Stimulated activated CD8-positive, alpha-beta memory T cell treated with anti-CD3 and anti-CD28 coated beads, Interleukin-12 subunit alpha, Interleukin-12 subunit beta, amount 100 ng/mL, for 1 hour (primary cell): ENCODE data around the gene ZNF574.

Source experiments
- DNase-seq: peaks from one replicate; pipeline ENCODE4 v3.0.0-alpha.2; 2020; ENCODE audit warnings: low read depth

The ZNF574 gene

DNA sequence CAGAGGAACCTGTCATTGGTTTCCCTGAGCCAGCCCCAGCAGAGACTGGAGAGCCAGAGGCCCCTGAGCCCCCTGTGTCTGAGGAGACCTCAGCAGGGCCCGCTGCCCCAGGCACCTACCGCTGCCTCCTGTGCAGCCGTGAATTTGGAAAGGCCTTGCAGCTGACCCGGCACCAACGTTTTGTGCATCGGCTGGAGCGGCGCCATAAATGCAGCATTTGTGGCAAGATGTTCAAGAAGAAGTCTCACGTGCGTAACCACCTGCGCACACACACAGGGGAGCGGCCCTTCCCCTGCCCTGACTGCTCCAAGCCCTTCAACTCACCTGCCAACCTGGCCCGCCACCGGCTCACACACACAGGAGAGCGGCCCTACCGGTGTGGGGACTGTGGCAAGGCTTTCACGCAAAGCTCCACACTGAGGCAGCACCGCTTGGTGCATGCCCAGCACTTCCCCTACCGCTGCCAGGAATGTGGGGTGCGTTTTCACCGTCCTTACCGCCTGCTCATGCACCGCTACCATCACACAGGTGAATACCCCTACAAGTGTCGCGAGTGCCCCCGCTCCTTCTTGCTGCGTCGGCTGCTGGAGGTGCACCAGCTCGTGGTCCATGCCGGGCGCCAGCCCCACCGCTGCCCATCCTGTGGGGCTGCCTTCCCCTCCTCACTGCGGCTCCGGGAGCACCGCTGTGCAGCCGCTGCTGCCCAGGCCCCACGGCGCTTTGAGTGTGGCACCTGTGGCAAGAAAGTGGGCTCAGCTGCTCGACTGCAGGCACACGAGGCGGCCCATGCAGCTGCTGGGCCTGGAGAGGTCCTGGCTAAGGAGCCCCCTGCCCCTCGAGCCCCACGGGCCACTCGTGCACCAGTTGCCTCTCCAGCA is 4.2 kb downstream of the ZNF574 start:
- DNase-seq, result no peak

DNA sequence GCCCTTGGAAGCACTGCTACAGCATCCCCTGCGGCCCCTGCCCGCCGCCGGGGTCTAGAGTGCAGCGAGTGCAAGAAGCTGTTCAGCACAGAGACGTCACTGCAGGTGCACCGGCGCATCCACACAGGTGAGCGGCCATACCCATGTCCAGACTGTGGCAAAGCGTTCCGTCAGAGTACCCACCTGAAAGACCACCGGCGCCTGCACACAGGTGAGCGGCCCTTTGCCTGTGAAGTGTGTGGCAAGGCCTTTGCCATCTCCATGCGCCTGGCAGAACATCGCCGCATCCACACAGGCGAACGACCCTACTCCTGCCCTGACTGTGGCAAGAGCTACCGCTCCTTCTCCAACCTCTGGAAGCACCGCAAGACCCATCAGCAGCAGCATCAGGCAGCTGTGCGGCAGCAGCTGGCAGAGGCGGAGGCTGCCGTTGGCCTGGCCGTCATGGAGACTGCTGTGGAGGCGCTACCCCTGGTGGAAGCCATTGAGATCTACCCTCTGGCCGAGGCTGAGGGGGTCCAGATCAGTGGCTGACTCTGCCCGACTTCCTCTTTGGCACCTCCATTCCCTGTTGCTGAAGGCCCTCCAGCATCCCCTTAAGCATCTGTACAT is 4.9 kb downstream of the ZNF574 start:
- DNase-seq, result no peak

DNA sequence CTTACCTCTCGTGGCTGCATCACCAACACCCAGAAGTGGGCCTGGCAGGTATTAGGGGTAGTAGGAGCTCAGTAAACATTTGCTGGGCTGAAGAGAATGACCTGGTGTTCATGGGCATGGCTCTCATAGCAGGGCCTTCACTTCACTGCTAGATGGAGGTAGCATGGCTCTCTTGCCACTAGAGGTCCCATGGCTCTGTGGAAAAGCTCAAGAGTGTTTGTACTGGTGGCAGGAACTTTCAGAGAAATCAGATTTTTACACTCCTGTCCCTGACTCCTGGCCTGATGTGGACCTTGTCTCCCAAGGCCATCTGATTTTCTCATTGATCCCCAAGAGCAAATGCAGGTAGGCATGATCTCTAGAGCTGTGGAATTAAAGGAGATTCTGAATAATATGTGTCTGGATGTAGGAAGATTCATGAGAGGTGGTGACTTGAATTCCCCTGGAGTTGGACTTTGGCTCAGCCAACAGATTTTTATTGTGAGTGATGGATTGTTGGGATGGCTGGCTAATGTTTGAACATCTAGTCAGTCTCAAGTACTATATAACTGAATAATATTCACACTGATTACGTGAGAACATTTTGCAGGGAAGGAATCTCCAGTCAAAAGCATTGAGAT is 5.7 kb downstream of the ZNF574 start:
- no peak for DNase-seq

DNA sequence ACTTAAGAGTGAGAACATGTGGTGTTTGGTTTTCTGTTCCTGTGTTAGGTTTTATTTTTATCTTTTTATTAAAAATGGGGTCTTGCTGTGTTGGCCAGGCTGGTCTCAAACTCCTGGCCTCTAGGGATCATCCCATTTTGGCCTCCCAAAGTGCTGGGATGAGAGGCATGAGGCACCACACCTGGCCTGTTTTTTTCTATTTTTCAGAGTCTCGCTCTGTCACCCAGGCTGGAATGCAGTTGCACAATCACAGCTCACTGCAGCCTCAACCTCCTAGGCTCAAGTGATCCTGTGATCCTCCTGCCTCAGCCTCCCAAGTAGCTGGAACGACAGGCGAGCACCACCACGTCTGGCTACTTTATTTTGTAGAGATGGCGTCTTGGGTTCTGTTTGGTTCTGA is 7.6 kb downstream of the ZNF574 start:
- DNase-seq, result no peak

DNA sequence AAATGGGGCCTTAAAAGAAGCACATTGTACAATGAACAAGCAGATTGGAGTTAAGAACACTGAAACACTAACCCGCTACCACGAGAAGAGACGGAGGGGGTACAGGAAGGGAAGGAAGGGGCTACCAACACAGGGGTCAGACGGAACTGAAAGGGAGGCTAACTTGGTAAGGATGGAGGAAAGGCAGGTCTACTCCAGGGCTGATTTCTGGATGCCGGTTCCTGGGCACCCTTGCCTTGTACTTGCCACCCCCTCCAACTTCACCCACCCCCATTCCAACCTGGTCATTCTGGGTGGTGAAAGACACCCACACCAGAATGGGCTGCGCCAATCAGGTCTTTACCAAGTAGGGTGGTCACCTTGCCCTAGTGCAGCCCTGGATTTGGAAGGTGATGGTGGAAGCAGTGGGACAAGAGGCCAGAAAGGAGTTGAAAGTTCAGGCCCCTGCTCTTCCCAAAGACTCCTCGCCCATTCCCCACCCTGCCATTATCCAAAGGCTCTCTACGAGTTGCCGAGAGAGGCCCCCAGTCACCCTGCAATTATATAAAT is 10.3 kb downstream of the ZNF574 start:
- no peak for DNase-seq

DNA sequence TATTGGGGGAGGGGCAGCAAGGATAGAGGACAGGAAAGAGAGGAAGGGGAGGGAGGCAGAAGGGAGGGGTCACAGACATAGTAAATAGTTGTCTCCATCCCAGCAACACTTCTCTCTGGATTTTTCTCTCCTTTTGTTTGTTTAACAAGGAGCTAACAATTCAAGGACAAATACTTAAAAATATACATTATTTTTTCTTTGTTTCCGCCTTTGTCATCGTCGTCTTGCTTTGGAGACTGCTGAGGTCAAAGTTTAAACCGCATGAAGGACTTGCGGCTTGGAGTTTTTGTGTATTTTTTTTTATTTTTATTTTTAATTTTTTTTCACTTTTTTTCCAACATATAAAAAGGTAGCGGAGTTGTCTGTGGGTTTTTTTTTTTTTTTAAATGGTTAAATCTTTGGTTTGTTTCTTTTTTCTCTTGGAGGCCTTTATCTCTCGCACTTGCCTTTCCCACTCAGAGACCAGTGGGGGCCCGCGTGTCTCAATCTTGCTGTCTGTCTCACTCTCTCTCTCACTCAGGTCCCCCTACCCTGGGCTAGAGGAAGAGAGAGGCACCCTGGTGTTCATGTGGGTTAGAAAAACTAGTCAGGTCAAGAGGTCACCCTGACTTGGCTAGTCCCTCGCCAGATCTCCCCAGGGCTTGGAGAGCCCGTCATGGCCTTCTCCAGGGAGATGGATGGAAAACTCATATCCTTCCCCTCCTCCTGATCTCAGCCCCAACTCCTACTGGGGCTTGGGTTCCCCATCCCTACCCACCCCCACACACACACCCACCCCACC is 11.0 kb downstream of the ZNF574 start:
- DNase-seq, result no peak

DNA sequence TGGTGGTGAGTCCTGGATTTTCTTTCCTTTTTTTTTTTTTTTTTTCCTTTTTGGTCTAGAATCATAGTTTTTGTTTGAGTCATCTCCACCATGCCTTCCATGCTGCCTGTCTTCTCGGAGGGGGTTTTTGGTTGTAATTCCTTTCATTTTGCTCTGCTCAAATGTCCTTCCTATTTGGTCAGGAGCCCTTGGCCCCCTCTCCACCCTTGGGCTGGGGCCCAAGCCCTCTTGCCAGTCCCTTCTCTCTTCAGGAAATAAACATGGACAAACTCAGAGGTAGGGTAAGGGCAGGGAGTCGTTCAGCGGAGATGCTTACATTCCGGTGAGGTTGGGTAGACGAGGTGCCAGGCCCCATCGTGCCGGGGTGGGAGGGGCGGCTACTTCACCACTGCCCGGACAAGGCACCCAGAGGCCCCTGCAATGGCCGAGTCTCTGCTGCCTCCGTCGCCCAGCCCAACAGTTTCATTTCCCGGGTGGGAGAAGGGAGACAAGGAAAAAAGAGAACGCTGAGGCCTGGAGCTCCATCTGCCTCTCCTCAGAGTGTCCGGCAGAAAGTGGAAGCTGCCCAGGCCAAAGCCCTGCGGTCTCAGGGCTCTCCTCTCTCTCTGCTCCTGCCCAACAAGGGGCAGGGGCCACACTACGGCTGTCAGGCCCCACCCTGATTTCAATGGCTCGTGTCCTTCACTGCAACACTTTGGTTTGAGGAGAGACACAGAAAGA is 12.7 kb downstream of the ZNF574 start:
- no peak for DNase-seq

DNA sequence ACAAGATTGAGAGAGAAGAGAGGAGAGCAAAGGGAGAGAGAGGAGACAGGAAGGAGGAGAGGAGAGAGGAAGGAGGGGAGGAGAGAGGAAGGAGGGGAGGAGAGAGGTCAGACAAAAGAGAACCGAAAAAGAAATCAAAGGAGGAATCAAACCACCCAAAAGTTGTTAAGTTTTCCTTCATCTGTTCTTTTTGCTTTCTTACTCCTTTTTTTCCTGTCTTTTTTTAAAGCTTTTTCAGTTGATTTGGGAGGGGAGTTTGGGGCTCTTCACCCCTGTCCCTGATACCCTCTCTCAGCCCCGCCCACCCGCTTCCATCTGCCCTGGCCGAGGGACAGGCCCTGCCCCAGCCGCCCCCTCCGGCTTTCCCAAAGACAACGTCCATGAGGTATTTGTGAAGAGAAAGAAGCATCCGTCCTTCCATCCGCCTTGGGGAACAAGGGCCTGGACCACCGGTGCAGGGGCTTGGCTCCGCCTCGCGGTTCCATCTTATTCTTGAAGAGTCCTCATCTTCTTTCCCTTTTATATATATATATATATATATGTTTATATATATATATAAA is 13.3 kb downstream of the ZNF574 start:
- no peak for DNase-seq

DNA sequence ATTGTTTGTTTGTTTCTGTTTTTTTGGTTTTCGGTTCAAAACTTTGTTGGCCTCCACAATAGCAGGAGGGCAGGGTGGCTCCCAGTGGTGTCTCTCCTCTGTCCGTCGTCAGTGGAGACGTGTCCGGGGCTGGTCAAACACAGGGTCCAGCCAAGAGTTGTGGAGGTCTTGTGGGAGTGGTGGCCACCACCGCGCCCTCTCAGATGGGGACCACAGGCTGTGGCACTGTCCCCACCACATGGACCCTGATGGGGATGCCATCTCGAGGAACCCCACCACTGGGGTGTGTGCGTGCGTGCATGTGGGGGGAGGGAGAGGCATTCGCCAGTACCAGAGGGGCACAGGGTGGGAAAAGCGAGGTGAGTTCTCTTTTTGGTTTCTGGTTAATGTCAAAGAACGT is 13.8 kb downstream of the ZNF574 start:
- no peak for DNase-seq

DNA sequence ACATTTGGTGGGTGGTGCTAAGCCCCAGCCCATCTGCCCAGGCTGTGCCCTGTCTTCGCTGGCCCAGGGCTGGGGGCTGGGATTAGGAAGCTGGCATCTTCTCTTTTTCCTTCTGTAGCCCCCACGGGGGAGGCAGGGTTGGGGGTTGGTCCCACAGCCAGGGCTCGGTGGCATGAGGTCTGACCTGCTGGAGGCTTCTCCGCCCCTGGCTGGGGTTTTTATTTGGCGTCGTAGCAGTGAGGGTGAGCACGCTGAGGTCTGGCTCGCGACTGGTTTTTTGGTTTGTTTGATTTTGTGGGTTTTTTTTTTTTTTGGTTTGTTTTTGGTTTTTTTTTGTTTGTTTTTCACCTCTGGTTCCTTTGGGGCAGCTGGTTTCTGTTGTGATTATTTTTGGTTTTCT is 14.7 kb downstream of the ZNF574 start:
- no peak for DNase-seq

DNA sequence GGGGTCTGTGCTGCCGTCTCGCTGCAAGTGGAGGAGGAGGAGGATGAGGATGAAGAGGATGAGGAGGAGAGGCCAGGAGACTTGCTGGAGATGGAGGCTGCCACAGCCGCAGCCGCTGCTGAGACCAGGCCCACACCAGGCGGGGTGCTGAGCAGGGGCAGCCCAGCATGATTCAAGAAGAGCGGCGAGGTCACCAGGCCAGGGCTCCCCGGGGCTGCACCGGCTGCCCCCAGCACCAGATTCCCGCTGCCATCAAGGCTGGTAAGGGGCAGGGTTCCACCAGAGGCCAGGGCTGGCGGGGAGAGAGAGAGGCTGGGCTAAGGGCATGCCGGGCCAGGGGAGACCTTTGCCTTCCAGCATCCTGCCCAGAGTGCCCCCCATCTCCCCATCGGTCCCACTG is 15.3 kb downstream of the ZNF574 start:
- DNase-seq, result no peak

DNA sequence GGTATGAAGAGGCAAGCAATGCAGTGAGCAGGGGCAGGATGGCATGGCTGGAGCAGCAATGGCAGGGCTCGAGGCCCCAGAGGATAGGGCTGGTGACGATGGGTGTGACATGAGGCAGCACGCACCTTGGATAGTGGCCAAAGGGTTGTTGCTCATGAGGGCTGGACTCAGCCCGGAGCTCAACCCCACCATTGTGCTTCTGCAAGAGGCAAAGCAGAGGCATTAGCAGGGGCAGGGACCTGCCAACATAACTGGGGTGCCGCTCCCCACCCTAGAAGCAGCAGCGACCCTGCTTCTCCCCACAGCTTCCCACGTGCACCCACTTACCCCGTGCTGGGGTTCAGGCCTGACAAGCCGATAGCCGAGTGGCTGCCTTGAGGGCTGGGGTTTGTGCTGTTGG is 15.8 kb downstream of the ZNF574 start:
- DNase-seq, result no peak

DNA sequence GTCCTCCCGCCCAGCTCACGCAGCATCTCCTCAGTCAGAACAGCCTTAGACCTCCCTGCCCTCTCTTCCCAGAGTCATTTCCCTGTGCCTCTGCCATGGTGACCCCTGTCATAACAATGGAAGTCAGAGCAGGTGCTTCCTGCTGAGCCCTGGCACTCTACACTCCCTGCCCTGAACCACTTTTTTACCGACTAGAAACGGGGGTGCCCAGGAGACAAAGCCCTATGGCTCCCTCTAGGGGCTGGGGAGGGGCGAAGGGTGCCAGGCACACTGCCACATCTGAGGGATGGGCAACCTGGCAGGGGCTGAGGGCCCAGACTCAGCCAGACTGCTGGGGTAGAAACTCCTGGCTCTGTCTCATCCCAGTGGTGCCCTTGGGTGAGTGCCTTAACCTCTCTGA is 16.4 kb downstream of the ZNF574 start:
- DNase-seq, result no peak

DNA sequence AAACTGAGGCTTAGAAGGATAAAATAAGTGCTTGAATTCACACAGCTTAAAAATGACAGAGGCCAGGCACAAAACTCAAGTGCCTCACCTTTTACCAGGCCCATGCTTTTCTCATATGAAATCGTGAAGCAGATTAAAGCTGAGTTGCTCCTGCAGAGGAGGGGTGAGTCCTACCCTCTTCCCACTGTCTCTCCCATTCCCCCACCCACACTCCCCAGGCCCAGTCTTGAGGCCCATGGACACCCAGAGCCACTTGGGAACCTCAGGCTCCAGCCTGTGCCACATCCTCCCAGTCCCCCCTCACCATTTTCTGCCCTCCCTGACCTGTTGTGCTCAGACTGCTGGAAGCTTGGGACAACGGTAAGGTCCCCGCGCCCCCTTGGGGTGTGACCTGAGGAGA is 17.5 kb downstream of the ZNF574 start:
- no peak for DNase-seq

DNA sequence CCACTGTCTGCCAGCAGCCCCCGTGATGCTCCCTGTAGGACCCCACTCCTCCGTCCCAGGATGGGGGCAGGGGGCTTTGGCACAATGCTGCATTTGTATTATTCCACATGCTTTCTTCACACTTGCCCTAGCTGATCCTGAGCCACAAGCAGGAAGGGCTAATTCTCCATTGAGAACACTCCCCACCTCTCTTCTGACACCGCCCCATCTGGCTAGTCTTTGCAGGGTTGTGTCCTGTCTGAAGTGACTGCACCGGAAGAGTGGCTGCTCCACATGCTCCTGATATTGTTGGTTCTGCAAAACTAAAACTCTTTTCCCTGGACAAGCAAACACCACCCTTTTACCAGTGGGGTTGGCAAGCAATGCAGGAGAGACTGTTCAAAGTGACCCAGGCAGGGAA is 18.0 kb downstream of the ZNF574 start:
- no peak for DNase-seq

DNA sequence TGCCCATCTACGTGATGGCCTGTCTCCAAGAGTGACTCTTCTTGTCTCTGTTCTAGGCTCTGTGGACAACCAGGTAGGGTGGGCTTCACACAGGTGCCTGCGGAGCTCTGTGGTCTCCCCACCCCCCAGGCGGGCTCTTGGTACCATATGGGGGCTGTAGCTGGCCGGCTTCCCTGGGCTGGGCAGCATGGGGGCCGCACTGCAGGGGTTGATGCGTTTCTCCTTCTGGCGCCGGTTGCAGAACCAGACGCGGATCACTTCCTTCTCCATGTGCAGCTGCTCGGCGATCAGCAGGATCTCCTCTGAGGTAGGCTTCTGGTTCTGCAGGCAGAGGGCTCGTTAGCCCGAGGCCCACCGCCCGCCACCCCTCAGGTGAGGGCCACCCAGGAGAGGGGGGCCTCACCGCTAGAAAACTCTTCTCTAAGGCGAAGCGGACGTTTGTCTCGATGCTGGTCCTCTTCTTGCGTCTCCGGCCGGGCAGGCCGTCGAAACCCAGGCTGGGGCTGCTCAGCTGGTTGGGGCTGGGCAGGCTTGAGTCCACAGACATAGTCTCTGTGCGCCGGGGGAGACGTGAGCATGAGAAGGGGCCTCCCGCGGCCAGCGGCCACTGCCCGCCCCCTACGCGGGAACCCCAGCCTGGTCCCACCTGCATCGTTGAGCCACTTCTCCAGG is 19.3 kb downstream of the ZNF574 start:
- no peak for DNase-seq

DNA sequence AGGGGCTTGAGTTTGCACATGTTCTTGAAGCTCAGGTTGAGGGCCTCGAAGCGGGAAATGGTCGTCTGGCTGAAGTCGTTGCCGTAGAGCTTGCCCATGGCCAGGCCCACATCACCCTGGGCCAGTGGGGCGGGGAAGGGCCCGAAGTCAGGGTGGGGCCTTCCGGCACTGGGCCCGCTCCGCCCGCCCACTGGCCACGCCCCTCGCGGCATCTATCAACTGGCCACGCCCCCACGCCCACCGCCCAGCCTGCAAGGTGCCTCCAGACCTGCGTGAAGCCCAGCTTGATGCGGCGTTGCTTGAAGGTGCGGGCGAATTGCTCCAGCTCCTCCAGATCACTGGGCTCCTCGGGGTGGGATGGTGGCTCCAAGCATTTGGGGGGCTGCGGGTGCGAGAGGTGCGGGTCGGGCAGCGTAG is 19.9 kb downstream of the ZNF574 start:
- no peak for DNase-seq

DNA sequence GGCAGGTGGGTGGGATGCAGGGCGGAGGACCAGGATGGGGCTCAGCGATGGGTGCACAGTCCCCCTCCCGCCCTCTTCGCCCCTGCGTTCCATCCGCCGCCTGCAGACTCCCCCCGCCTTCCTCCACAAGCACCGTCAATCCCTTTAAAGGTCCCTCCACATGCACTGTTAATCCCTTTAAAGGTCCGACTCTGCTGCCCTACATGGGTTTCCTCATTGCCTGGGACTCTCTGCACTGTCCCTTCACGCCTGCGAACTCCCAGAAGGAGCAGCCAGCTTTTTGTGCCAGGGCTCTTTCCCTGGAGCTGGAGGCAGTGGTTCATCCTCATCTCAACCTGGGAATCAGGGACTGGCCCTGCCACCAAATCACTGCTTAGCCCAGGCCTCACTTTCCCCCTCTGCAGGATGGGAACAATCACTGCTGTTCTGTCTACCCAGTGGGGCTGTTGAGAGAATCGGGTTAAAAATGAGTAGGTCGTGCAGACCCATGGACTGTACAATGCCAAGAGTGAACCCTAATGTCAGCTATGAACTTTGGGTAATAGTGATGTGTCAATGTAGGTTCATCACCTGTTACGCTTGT is 20.4 kb downstream of the ZNF574 start:
- DNase-seq, result no peak

DNA sequence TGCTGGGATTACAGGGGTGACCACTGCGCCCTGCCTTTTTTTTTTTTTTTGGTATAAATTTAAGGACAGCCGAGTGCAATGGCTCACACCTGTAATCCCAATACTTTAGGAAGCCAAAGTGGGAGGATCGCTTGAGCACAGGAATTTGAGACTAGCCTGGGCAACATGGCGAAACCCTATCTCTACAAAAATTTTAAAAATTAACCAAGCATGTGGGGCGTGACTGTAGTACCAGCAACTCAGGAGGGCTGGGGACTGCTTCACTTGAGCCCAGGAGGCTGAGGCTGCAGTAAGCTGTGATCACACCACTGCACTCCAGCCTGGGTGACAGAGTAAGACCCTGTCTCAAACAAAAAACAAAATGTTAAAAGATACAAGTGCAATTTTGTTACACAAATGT is 21.5 kb downstream of the ZNF574 start:
- no peak for DNase-seq

DNA sequence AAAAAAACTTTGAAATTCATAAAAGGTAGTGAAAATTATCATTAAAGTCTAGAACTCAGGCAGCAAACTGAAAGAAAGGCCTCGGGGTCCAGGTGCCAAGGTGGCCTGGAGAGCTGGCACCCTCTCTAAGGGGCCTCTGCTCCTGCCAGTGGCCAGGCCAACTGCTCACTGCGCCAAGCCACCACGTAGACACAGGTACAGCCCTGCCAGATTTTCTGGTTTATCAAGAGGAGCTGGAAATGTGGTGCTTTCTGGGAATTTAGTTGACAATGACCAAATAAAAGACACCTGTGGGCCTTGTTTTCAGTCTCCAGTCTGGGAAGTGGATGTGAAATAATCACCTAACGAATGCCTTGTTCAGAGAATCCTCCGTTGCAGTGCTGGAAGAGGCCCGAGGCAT is 22.8 kb downstream of the ZNF574 start:
- no peak for DNase-seq
